IMR-90 (cell line): Measurements from ENCODE around the gene KCTD19. TPM values are rescaled to one million over a fixed set of nuclear protein-coding genes. Genes with fewer than 3 reads are reported as not detected.

Source experiments
- ATAC-seq: fragments of 200-7000 bp; cut with Tn5 transposase; 2 replicates; pipeline ENCODE4 v1.9.1; 2020; ENCODE audit warnings: low read depth, mild to moderate bottlenecking, moderate library complexity
- BruUV-seq: library from RNA; stranded (reverse); fragments of 400-500 nt; replicated peaks from 2 replicates; lab custom pipeline; 2021; lab: Mats Ljungman, UMichigan
- CTCF ChIA-PET: fragments of 300-600 bp; formaldehyde crosslinking; extraction: SDS; loops from one replicate; lab custom pipeline; 2021; ENCODE audit warnings: antibody characterized with exemption; lab: Yijun Ruan, JAX
- POLR2A ChIA-PET: fragments of 300-600 bp; sonication (Branson Sonifier 250); formaldehyde crosslinking; loops from one replicate; lab custom pipeline; 2022; ENCODE audit warnings: antibody characterized with exemption; ENCODE audit not compliant: unreplicated experiment; lab: Charles Lee
- DNase-seq: peaks from one replicate; pipeline ENCODE4 v3.0.0; 2013
- H2AFZ ChIP-seq: replicated peaks from 2 replicates; pipeline ENCODE3; 2013; ENCODE audit warnings: low read length, mild to moderate bottlenecking; ENCODE audit not compliant: poor library complexity
- H2AK5ac ChIP-seq: 2 replicates; pipeline ENCODE4 v1.6.1; 2013; ENCODE audit warnings: low read depth, low read length, inconsistent platforms
- H2AK9ac ChIP-seq: replicated peaks from 2 replicates; pipeline ENCODE3; 2013; ENCODE audit warnings: mild to moderate bottlenecking, low read depth, low read length, moderate library complexity; ENCODE audit not compliant: poor library complexity
- H2BK120ac ChIP-seq: 2 replicates; pipeline ENCODE4 v1.6.1; 2013; ENCODE audit warnings: low read depth, low read length, inconsistent platforms
- H2BK15ac ChIP-seq: 3 replicates; pipeline ENCODE4 v1.6.1; 2013; ENCODE audit warnings: low read depth, low read length, inconsistent platforms
- H2BK20ac ChIP-seq: 2 replicates; pipeline ENCODE4 v1.6.1; 2013; ENCODE audit warnings: low read depth, mild to moderate bottlenecking, inconsistent platforms, low read length, moderate library complexity
- H2BK5ac ChIP-seq: 2 replicates; pipeline ENCODE4 v1.6.1; 2013; ENCODE audit warnings: mild to moderate bottlenecking, low read depth, low read length, inconsistent platforms; ENCODE audit not compliant: poor library complexity, severe bottlenecking
- H3K14ac ChIP-seq: replicated peaks from 2 replicates; pipeline ENCODE4 v1.6.1; 2013; ENCODE audit warnings: low read depth, low read length, inconsistent platforms
- H3K18ac ChIP-seq: 2 replicates; pipeline ENCODE4 v1.6.1; 2013; ENCODE audit warnings: low read depth, low read length, control low read depth
- H3K23ac ChIP-seq: 2 replicates; pipeline ENCODE4 v1.6.1; 2013; ENCODE audit warnings: low read depth, low read length, inconsistent platforms
- H3K27ac ChIP-seq: 2 replicates; pipeline ENCODE4 v1.5.1; 2013; ENCODE audit warnings: mild to moderate bottlenecking, control low read depth, low read length; ENCODE audit not compliant: insufficient read depth
- H3K27me3 ChIP-seq: 2 replicates; pipeline ENCODE4 v1.6.1; 2013; ENCODE audit warnings: low read length; ENCODE audit not compliant: control insufficient read depth, insufficient read depth
- H3K36me3 ChIP-seq: 2 replicates; pipeline ENCODE4 v1.6.1; 2013; ENCODE audit warnings: low read length, mixed read lengths; ENCODE audit not compliant: control insufficient read depth, insufficient read depth
- H3K4ac ChIP-seq: 2 replicates; pipeline ENCODE4 v1.6.1; 2013; ENCODE audit warnings: low read depth, low read length, inconsistent platforms
- H3K4me1 ChIP-seq: 2 replicates; pipeline ENCODE4 v1.6.1; 2013; ENCODE audit warnings: low read length, mixed read lengths; ENCODE audit not compliant: control insufficient read depth, insufficient read depth
- H3K4me2 ChIP-seq: 2 replicates; pipeline ENCODE4 v1.6.1; 2013; ENCODE audit warnings: low read depth, mild to moderate bottlenecking, control low read depth, low read length, moderate library complexity
- H3K4me3 ChIP-seq: 2 replicates; pipeline ENCODE4 v1.5.1; 2013; ENCODE audit warnings: low read depth, mild to moderate bottlenecking, control low read depth, low read length, moderate library complexity; ENCODE audit not compliant: insufficient read depth
- H3K56ac ChIP-seq: 2 replicates; pipeline ENCODE4 v1.6.1; 2013; ENCODE audit warnings: low read length, inconsistent platforms; ENCODE audit not compliant: insufficient read depth; ENCODE audit errors: extremely low read depth
- H3K79me1 ChIP-seq, 2 experiments: 2 replicates each; pipeline ENCODE4 v1.6.1; 2013; ENCODE audit warnings: low read length in 2 of 2, inconsistent platforms in 1 of 2, low read depth in 1 of 2
- H3K9ac ChIP-seq: 2 replicates; pipeline ENCODE4 v1.6.1; 2013; ENCODE audit warnings: low read depth, low read length, control low read depth
- H3K9me1 ChIP-seq: 2 replicates; pipeline ENCODE4 v1.6.1; 2013; ENCODE audit warnings: low read length, inconsistent platforms; ENCODE audit not compliant: insufficient read depth
- H3K9me3 ChIP-seq: 2 replicates; pipeline ENCODE4 v1.6.1; 2013; ENCODE audit warnings: low read length; ENCODE audit not compliant: control insufficient read depth, insufficient read depth
- H4K20me1 ChIP-seq: 2 replicates; pipeline ENCODE4 v1.6.1; 2013; ENCODE audit warnings: low read length, inconsistent platforms; ENCODE audit not compliant: insufficient read depth
- H4K5ac ChIP-seq: 2 replicates; pipeline ENCODE4 v1.6.1; 2013; ENCODE audit warnings: mild to moderate bottlenecking, low read depth, low read length, control low read depth
- H4K8ac ChIP-seq, 2 experiments: 2 replicates each; pipeline ENCODE4 v1.6.1; 2013; ENCODE audit warnings: low read depth in 2 of 2, low read length in 2 of 2, control low read depth in 1 of 2, inconsistent platforms in 1 of 2
- H4K91ac ChIP-seq: 2 replicates; pipeline ENCODE4 v1.6.1; 2013; ENCODE audit warnings: low read depth, low read length, inconsistent platforms; ENCODE audit not compliant: insufficient read depth
- BHLHE40 ChIP-seq: fragments of 150-350 bp; IDR thresholded peaks from 2 replicates; pipeline ENCODE4 v1.6.1; 2016; ENCODE audit warnings: mild to moderate bottlenecking, low read depth, low read length
- CEBPB ChIP-seq: IDR thresholded peaks from 2 replicates; pipeline ENCODE4 v1.6.1; 2012; ENCODE audit warnings: low read depth, low read length, improper control_type of control experiment
- CHD1 ChIP-seq: IDR thresholded peaks from 2 replicates; pipeline ENCODE4 v1.6.1; 2012; ENCODE audit warnings: low read depth, low read length, improper control_type of control experiment
- MAFK ChIP-seq: IDR thresholded peaks from 2 replicates; pipeline ENCODE4 v1.6.1; 2012; ENCODE audit warnings: low read depth, low read length, improper control_type of control experiment
- MAZ ChIP-seq: IDR thresholded peaks from 2 replicates; pipeline ENCODE4 v1.6.1; 2012; ENCODE audit warnings: low read depth, mild to moderate bottlenecking, low read length, improper control_type of control experiment, moderate library complexity, borderline replicate concordance
- RAD21 ChIP-seq: IDR thresholded peaks from 2 replicates; pipeline ENCODE4 v1.6.1; 2012; ENCODE audit warnings: low read length, improper control_type of control experiment
- SMC3 ChIP-seq: fragments of 150-350 bp; IDR thresholded peaks from 2 replicates; pipeline ENCODE4 v1.6.1; 2016; ENCODE audit warnings: low read depth, mild to moderate bottlenecking, antibody characterized with exemption, low read length, moderate library complexity
- WGBS, 2 experiments: methylation state at CpG; one replicate each; pipeline versions ENCODE4 v1.1.5 to v1.1.7; 2013; ENCODE audit warnings: missing lambda C conversion rate in 2 of 2; ENCODE audit not compliant: insufficient read length in 1 of 2; ENCODE audit errors: extremely low coverage in 2 of 2; 5-methylcytosine and 5-hydroxymethylcytosine counted together
- dilution Hi-C: fragments of 300-500 bp; cut with HindIII; formaldehyde crosslinking; loops from one replicate; pipeline ENCODE4 v1.14.3; 2018; ENCODE audit warnings: low sequenced_read_pairs; ENCODE audit not compliant: unreplicated experiment
- in situ Hi-C: fragments of 300-500 bp; cut with MboI; formaldehyde crosslinking; loops from 3 replicates; pipeline ENCODE4 v1.14.3; 2019; ENCODE audit warnings: low sequenced_read_pairs, inconsistent platforms, mixed read lengths
- intact Hi-C: fragments of 100-400 bp; cut with micrococcal nuclease; formaldehyde crosslinking; loops from 2 replicates; pipeline ENCODE4 v1.10.0; 2022
- polyA plus RNA-seq, 3 experiments: library from polyadenylated mRNA; depleted of rRNA; stranded (reverse); fragments of >200 nt; gene quantifications; 2 replicates each; pipeline ENCODE4 v1.2.3, GENCODE V29; 2012; ENCODE audit warnings: low replicate concordance in 1 of 3
- total RNA-seq: library from RNA; depleted of rRNA; stranded (reverse); fragments of >200 nt; gene quantifications from 2 replicates; pipeline ENCODE4 v1.2.3, GENCODE V29; 2012
- TF ChIP-seq, protein P1 (sequence below): fragments of 150-350 bp; IDR thresholded peaks from 2 replicates; pipeline ENCODE4 v1.6.1; 2017; ENCODE audit warnings: mild to moderate bottlenecking, antibody characterized with exemption, low read length, low read depth
- TF ChIP-seq, protein P2 (sequence below): conservative IDR thresholded peaks from 2 replicates; pipeline ENCODE4 v1.5.1; 2012; ENCODE audit warnings: mild to moderate bottlenecking, low read depth, low read length, improper control_type of control experiment

The KCTD19 gene
- total and polyA plus RNA-seq, 2 of the 4 experiments (the other 2 are of a cell fraction): under 0.01 to 0.07 TPM

- no peaks in the 10 kb centered on the region for H3K9me3 ChIP-seq
- in situ Hi-C loops (no loop called here), intact Hi-C loops (no loop called here), dilution Hi-C loops (no loop called here)
- peak overlapping the region; percentile 68 for H4K5ac ChIP-seq
- ATAC-seq (no peak), DNase-seq (no peak)
- 0 out of 2 replicates have a peak overlapping the region, but pooled peaks have one; percentile 1 for H3K56ac ChIP-seq
- peak overlapping the region; percentile 89 for H2BK20ac ChIP-seq
- H3K9me1 ChIP-seq: peaks cover 42% of the 10 kb centered on the region
- peak overlapping the region; percentile 85 for H3K23ac ChIP-seq
- peak overlapping the region; percentile 95 for H4K91ac ChIP-seq
- H2BK120ac ChIP-seq: peak overlapping the region; percentile 98
- no TSS peak for BruUV-seq
- peak overlapping the region; percentile 93 for H2BK5ac ChIP-seq
- H3K9ac ChIP-seq: no peak overlapping the region
- no peak overlapping the region for H3K4me2 ChIP-seq
- peak overlapping the region; percentile 98 for H3K4ac ChIP-seq
- H3K27ac ChIP-seq: peak overlapping the region; percentile 80
- ChIA-PET CTCF (interaction anchor here (0.5 kb wide), 1 partner anchor 31 kb away, joined by 3 read pairs; no protein-coding TSS in a partner anchor), POLR2A (no interaction called here)
- no peak for TF ChIP-seq SMC3
- no peak for TF ChIP-seq MAZ
- TF ChIP-seq, protein P1, sequence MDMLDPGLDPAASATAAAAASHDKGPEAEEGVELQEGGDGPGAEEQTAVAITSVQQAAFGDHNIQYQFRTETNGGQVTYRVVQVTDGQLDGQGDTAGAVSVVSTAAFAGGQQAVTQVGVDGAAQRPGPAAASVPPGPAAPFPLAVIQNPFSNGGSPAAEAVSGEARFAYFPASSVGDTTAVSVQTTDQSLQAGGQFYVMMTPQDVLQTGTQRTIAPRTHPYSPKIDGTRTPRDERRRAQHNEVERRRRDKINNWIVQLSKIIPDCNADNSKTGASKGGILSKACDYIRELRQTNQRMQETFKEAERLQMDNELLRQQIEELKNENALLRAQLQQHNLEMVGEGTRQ: no peak
- TF ChIP-seq CHD1: no peak
- TF ChIP-seq MAFK: no peak
- no peak for TF ChIP-seq CEBPB
- TF ChIP-seq, protein P2, sequence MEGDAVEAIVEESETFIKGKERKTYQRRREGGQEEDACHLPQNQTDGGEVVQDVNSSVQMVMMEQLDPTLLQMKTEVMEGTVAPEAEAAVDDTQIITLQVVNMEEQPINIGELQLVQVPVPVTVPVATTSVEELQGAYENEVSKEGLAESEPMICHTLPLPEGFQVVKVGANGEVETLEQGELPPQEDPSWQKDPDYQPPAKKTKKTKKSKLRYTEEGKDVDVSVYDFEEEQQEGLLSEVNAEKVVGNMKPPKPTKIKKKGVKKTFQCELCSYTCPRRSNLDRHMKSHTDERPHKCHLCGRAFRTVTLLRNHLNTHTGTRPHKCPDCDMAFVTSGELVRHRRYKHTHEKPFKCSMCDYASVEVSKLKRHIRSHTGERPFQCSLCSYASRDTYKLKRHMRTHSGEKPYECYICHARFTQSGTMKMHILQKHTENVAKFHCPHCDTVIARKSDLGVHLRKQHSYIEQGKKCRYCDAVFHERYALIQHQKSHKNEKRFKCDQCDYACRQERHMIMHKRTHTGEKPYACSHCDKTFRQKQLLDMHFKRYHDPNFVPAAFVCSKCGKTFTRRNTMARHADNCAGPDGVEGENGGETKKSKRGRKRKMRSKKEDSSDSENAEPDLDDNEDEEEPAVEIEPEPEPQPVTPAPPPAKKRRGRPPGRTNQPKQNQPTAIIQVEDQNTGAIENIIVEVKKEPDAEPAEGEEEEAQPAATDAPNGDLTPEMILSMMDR: no peak
- TF ChIP-seq BHLHE40: no peak
- no peak for TF ChIP-seq RAD21
- no CpG with 5 or more reads among the region's 4 CpGs for WGBS, 2 experiments
- H2BK15ac ChIP-seq: peak overlapping the region; percentile 95; the same call in 2 of the 3 replicates
- H3K79me1 ChIP-seq: peaks cover 38 to 84% of the 10 kb centered on the region in 2 experiments; a peak in 3 of 4 replicates
- peak overlapping the region; percentile 83 for H2AK9ac ChIP-seq
- H3K18ac ChIP-seq: peak overlapping the region; percentile 44
- H2AFZ ChIP-seq: no peak overlapping the region
- peaks cover 20% of the 10 kb centered on the region for H3K36me3 ChIP-seq
- H4K20me1 ChIP-seq: no peaks in the 10 kb centered on the region; the same call in none of the 2 replicates
- peak overlapping the region; percentile 99 for H2AK5ac ChIP-seq
- H3K27me3 ChIP-seq: no peaks in the 10 kb centered on the region
- no peak overlapping the region for H3K4me3 ChIP-seq
- peak overlapping the region; percentile 80 for H3K14ac ChIP-seq
- peaks cover 44% of the 10 kb centered on the region for H3K4me1 ChIP-seq
- H4K8ac ChIP-seq: peak overlapping the region; percentile 44 to 94
Measured at GRCh38 chr16:67242138-67242730, 84.3 kb downstream of the KCTD19 start.
